ENCODE results near the gene ARMH2. TPM values are rescaled to one million over a fixed set of nuclear protein-coding genes. Genes with fewer than 3 reads are reported as not detected.
A peak's percentile ranks its signal among the peaks of the same experiment; 100 is the strongest.

The ARMH2 gene
- total RNA-seq, 1 donor from 2014 or later: not detected

GRCh38 chr6:24836109-24836508 is 37.4 kb upstream of the ARMH2 start:
- H3K27me3 ChIP-seq (ENCODE audit: insufficient read depth, low read length): no peaks in the 10 kb centered on the region
- peaks cover 3% of the 10 kb centered on the region for H3K9me3 ChIP-seq (ENCODE audit: insufficient read depth, low read depth, low read length)
- H3K27ac ChIP-seq (ENCODE audit: low read depth, low read length): no peak overlapping the region
- peak; percentile 41 for DNase-seq (ENCODE audit: low read depth)
- H3K4me2 ChIP-seq (ENCODE audit: low read length): no peak overlapping the region
- TF ChIP-seq CTCF (IDR thresholded peaks at IDR 0.05; ENCODE audit: insufficient read depth, low read depth, low read length) (no peak), EZH2 (IDR thresholded peaks at IDR 0.05; ENCODE audit: insufficient read depth, low read length) (no peak)
- Mint-ChIP-seq H3K9me3 (ENCODE audit: unreplicated experiment) (peaks cover 7% of the 10 kb centered on the region), H3K27ac (ENCODE audit: unreplicated experiment) (no peak overlapping the region), H3K36me3 (ENCODE audit: low read depth, unreplicated experiment) (no peaks in the 10 kb centered on the region), H3K4me1 (ENCODE audit: low read depth, unreplicated experiment) (peaks cover 4% of the 10 kb centered on the region), H3K27me3 (ENCODE audit: low read depth, unreplicated experiment) (peaks cover 3% of the 10 kb centered on the region), H3K4me3 (ENCODE audit: unreplicated experiment) (no peak overlapping the region)
- no peaks in the 10 kb centered on the region for H3K79me2 ChIP-seq (ENCODE audit: insufficient read depth, low read length)
- no peak overlapping the region for H3K9ac ChIP-seq (ENCODE audit: low read length)
- H3K36me3 ChIP-seq (ENCODE audit: insufficient read depth, low read length): no peaks in the 10 kb centered on the region
- H3K4me3 ChIP-seq (ENCODE audit: insufficient read depth, low read depth, low read length): no peak overlapping the region
- H3K4me1 ChIP-seq (ENCODE audit: insufficient read depth, low read length): no peaks in the 10 kb centered on the region
- no peak overlapping the region for H2AFZ ChIP-seq (ENCODE audit: low read depth, low read length)
- no peak for FAIRE-seq
- H4K20me1 ChIP-seq (ENCODE audit: insufficient read depth, low read length): no peaks in the 10 kb centered on the region

GRCh38 chr6:24833711-24834386 is 35.1 kb upstream of the ARMH2 start:
- H3K27ac ChIP-seq (ENCODE audit: low read depth, low read length): no peak overlapping the region
- no peak overlapping the region for H3K4me2 ChIP-seq (ENCODE audit: low read length)
- peaks cover 5% of the 10 kb centered on the region for H3K27me3 Mint-ChIP-seq (ENCODE audit: low read depth, unreplicated experiment)
- no peak overlapping the region for H3K4me3 ChIP-seq (ENCODE audit: insufficient read depth, low read depth, low read length)
- H3K4me3 Mint-ChIP-seq (ENCODE audit: unreplicated experiment): no peak overlapping the region
- no peak overlapping the region for H3K27ac Mint-ChIP-seq (ENCODE audit: unreplicated experiment)
- DNase-seq (ENCODE audit: low read depth): no peak
- H3K4me1 Mint-ChIP-seq (ENCODE audit: low read depth, unreplicated experiment): no peaks in the 10 kb centered on the region
- H2AFZ ChIP-seq (ENCODE audit: low read depth, low read length): no peak overlapping the region
- no peak for FAIRE-seq
- TF ChIP-seq CTCF (IDR thresholded peaks at IDR 0.05; ENCODE audit: insufficient read depth, low read depth, low read length) (no peak), EZH2 (IDR thresholded peaks at IDR 0.05; ENCODE audit: insufficient read depth, low read length) (no peak)
- peaks cover 3% of the 10 kb centered on the region for H3K9me3 ChIP-seq (ENCODE audit: insufficient read depth, low read depth, low read length)
- no peaks in the 10 kb centered on the region for H3K79me2 ChIP-seq (ENCODE audit: insufficient read depth, low read length)
- H3K4me1 ChIP-seq (ENCODE audit: insufficient read depth, low read length): no peaks in the 10 kb centered on the region
- H4K20me1 ChIP-seq (ENCODE audit: insufficient read depth, low read length): no peaks in the 10 kb centered on the region
- H3K36me3 ChIP-seq (ENCODE audit: insufficient read depth, low read length): no peaks in the 10 kb centered on the region
- H3K9me3 Mint-ChIP-seq (ENCODE audit: unreplicated experiment): peaks cover 7% of the 10 kb centered on the region
- no peak overlapping the region for H3K9ac ChIP-seq (ENCODE audit: low read length)
- no peaks in the 10 kb centered on the region for H3K36me3 Mint-ChIP-seq (ENCODE audit: low read depth, unreplicated experiment)
- H3K27me3 ChIP-seq (ENCODE audit: insufficient read depth, low read length): no peaks in the 10 kb centered on the region

- Mint-ChIP-seq H3K9me3 (ENCODE audit: unreplicated experiment) (peaks cover 7% of the 10 kb centered on the region), H3K4me3 (ENCODE audit: unreplicated experiment) (no peak overlapping the region), H3K27me3 (ENCODE audit: low read depth, unreplicated experiment) (peaks cover 5% of the 10 kb centered on the region), H3K4me1 (ENCODE audit: low read depth, unreplicated experiment) (no peaks in the 10 kb centered on the region), H3K36me3 (ENCODE audit: low read depth, unreplicated experiment) (no peaks in the 10 kb centered on the region), H3K27ac (ENCODE audit: unreplicated experiment) (no peak overlapping the region)
- H4K20me1 ChIP-seq (ENCODE audit: insufficient read depth, low read length): no peaks in the 10 kb centered on the region
- DNase-seq (ENCODE audit: low read depth) (no peak), FAIRE-seq (no peak)
- H3K4me2 ChIP-seq (ENCODE audit: low read length): no peak overlapping the region
- no peak for TF ChIP-seq CTCF (IDR thresholded peaks at IDR 0.05; ENCODE audit: insufficient read depth, low read depth, low read length)
- no peak for TF ChIP-seq EZH2 (IDR thresholded peaks at IDR 0.05; ENCODE audit: insufficient read depth, low read length)
- H3K4me3 ChIP-seq (ENCODE audit: insufficient read depth, low read depth, low read length): no peak overlapping the region
- H3K9ac ChIP-seq (ENCODE audit: low read length): no peak overlapping the region
- H3K27ac ChIP-seq (ENCODE audit: low read depth, low read length): no peak overlapping the region
- no peaks in the 10 kb centered on the region for H3K79me2 ChIP-seq (ENCODE audit: insufficient read depth, low read length)
- H2AFZ ChIP-seq (ENCODE audit: low read depth, low read length): no peak overlapping the region
- no peaks in the 10 kb centered on the region for H3K27me3 ChIP-seq (ENCODE audit: insufficient read depth, low read length)
- H3K4me1 ChIP-seq (ENCODE audit: insufficient read depth, low read length): no peaks in the 10 kb centered on the region
- H3K36me3 ChIP-seq (ENCODE audit: insufficient read depth, low read length): no peaks in the 10 kb centered on the region
- no peaks in the 10 kb centered on the region for H3K9me3 ChIP-seq (ENCODE audit: insufficient read depth, low read depth, low read length)
These were observed 34.1 kb upstream of the ARMH2 start for GRCh38 chr6:24832794-24833193.
